SU-DHL-6 (cell line): ENCODE data around the gene PDIK1L.

Experiments
- EZH2phosphoT487 ChIP-seq: fragments of 200-600 bp; sonication (generic), shearing (Covaris generic); conservative IDR thresholded peaks from 2 replicates; pipeline ENCODE4 v1.6.1; 2018; ENCODE audit warnings: mild to moderate bottlenecking, antibody characterized with exemption, low read length, moderate library complexity, mixed read lengths
- TF ChIP-seq, protein P1 (sequence below): fragments of 200-600 bp; sonication (generic); IDR thresholded peaks from one replicate; pipeline ENCODE4 v1.5.1; 2017; ENCODE audit warnings: antibody characterized with exemption, mild to moderate bottlenecking, low read length, moderate library complexity; ENCODE audit not compliant: insufficient read depth, poor library complexity, severe bottlenecking

DNA sequence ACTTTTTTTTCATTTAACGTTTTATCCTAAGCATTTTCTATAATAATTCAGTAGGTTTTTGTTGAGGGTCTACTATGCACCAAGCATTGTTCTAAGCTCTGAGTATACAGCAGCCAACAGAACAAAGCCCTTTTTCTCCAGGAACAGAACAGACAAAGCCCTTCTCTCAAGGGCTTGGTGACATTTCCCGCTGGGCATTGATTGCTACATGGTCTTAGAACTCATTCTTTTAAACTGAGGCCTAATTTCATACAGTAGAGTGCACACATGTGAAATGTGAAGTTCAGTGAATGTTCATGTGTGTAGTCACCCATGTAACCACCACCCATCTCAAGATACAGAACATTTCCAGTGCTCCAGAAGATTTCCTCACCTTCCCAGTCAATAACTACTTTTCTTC, 15.2 kb upstream of the PDIK1L start:
- TF ChIP-seq, protein P1, sequence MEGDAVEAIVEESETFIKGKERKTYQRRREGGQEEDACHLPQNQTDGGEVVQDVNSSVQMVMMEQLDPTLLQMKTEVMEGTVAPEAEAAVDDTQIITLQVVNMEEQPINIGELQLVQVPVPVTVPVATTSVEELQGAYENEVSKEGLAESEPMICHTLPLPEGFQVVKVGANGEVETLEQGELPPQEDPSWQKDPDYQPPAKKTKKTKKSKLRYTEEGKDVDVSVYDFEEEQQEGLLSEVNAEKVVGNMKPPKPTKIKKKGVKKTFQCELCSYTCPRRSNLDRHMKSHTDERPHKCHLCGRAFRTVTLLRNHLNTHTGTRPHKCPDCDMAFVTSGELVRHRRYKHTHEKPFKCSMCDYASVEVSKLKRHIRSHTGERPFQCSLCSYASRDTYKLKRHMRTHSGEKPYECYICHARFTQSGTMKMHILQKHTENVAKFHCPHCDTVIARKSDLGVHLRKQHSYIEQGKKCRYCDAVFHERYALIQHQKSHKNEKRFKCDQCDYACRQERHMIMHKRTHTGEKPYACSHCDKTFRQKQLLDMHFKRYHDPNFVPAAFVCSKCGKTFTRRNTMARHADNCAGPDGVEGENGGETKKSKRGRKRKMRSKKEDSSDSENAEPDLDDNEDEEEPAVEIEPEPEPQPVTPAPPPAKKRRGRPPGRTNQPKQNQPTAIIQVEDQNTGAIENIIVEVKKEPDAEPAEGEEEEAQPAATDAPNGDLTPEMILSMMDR: no peak
- no peak for TF ChIP-seq EZH2phosphoT487
